OCI-M2 (cell line): ENCODE measurements around the gene ABCA7.

Source experiments
- DNase-seq: peaks from one replicate; lab custom pipeline; 2025; ENCODE audit not compliant: unreplicated experiment; lab: John Stamatoyannopoulos, UW

ABCA7 gene

GRCh38 chr19:1004204-1004802, 35.6 kb upstream of the ABCA7 start:
- DNase-seq: no peak

- DNase-seq: no peak
These were observed 34.9 kb upstream of the ABCA7 start for GRCh38 chr19:1004803-1005664.

GRCh38 chr19:1006711-1007398, 33.1 kb upstream of the ABCA7 start:
- DNase-seq: no peak

- DNase-seq: no peak
These were observed 32.3 kb upstream of the ABCA7 start for GRCh38 chr19:1007399-1008251.

- no peak for DNase-seq
These were observed 31.5 kb upstream of the ABCA7 start for GRCh38 chr19:1008268-1009040.

DNA sequence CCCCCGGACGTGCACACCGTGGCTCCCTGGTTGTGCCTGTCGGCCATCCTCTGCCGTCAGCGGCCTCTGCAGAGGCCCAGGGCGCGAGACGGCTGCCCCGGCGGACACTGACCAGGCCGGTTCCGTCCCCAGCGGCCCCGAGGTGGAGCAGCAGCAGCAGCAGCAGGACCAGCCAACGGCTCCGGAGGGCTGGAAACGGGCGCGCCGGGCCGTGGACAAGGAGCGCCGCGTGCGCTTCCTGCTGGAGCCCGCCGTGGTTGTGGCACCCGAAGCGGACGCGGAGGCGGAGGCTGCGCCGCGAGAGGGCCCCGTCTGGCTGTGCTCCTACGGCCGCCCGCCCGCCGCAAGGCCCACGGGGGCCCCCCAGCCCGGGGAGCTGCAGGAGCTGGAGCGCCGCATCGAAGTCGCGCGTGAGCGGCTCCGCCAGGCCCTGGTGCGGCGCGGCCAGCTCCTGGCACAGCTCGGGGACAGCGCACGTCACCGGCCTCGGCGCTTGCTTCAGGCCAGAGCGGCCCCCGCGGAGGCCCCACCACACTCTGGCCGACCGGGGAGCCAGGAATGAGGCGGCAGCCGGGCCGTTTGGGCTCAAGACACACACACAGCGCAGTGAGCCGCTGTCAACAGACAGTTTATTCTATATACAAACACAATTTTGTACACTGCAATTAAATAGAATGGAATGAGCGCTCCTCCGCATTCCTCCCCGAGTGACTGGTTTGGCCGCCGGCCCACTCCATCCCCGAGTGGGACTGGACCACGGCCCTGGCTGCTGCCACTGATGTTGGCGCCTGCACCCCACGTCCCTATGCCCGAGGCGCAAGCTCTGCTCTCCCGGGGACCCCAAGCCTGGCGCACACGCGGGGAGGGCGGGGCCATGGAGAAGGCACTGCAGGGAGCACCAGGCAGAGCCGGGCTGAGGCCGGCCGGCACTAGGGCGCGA, 30.6 kb upstream of the ABCA7 start:
- no peak for DNase-seq

DNA sequence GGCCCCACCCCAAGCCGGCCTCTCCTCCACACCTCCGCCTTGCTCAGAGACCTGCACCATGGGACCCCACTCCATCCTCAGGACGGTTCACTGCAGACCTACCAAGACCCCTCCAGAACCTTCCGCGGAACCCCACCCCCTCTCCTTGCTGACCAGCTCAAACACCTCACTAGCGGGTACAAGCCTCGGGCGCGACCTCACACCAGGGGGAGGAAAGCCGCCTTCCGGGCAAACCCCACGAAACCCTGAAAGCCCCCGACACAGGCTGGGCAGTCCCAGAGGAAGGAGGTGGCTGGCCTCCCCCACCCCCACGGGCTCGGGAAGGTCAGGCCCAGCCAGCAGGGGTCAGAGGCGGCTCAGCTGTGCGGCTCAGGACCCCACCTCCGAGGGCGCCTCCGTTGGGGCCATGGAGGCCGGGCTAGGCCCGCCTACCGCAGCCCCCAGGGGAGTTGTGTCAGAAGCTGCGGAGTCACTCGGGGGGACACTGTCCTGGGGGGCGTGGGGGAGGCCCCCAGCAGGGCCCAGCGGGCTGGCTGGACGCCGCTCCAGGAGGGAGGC, 29.8 kb upstream of the ABCA7 start:
- DNase-seq: no peak

DNA sequence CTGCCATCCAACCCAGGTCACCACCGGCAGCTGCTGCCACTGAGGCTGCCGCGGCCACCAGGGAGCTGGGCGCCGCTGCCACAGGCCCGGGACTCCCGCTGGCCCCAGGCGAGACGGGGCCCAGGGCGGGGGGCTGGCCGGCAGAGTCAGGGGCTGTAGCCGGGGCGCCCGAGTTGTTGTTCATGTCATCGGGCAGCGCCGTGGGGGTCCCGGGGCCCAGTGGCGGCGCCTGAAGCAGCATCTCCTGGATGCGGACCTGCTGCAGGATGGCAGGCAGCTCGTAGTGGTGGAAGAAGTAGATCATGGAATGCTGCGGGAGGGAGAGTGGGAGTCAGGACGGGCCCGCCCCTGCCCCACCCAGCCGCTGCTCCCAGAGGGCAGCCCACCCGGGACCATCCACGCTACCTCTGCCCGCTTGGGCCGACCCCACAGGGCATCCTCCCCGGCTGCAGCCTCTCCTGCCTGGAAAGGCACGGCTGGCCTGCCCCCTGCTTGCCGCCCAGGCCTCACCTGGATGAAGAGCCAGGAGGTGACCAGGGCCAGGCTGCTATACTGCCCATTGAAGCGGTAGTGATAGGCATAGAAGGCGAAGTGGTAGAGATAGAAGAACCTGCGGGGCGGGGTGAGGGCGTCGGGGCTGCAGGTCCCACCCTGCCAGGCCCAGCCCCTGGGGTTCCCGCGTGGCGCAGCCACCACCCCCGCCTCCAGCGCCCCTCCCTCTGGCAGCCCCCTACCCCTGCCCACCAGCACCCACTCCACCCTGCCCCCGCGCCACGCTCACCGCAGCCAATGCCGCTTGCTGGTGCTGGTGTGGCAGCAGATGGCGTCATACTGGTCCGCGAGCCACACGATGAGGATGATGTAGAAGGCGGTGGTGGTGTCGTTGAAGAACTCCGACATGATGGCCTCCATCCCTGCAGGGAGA, 29.1 kb upstream of the ABCA7 start:
- no peak for DNase-seq

DNA sequence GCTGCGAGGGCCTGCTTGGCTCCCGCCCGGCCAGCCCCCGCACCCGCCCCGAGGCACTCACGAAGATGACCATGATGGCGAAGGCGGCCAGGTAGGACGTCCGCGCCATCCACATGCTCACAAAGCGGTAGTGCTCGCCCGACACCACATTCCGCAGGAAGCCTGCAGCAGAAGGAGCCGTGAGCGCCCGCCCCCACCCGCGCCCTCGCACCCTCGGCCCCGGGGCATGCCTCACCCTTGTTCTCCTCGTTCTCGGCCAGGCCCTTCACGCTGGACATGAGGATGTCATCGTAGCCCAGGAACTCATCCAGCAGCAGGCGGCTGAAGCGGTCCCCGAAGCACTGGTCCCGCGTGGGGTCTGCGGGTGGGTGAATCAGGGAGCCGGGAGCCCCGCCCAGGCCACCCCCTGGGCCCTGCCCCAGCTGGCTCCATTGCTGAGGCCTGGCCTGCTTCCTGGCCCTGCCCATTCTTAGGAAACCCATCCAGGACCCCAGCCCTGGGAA, 28.0 kb upstream of the ABCA7 start:
- no peak for DNase-seq

DNA sequence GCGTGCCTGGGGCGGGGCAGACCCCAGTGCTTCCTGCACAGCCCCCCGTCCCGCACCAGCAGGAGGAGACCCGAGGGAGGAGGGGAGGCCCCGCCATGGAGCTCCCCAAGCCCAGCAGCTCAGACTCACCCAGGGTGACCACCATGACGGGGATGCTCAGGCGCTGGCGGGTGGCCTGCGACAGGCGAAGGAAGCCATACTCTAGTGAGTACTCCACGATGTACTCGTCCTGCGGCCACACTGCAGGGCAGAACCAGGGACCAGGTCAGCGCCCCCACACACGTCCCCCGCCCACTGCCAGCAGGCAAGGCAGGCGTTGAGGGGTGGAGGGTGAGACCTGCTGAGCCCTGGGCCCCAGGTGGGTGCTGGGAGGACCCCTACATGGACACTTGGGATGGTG, 27.6 kb upstream of the ABCA7 start:
- DNase-seq: no peak

DNA sequence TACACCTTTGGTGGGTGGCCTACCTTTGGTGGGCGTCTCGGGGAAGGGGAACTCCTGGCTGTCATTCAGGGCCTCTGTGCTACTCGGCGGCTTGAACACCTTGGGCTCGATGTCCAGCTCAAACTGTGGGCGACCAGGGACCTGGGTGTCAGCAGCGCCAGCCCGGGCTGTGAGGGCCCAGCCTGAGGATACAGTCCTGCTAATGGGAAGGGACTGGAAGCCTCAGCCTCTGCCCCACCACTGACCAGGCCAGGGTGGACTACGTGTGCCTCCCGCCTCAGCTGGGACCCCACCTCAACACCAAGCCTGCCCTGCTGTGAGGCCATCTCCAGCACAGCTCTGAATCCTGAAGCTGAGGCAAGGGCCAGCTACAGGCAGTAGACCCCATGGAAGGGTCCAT, 26.7 kb upstream of the ABCA7 start:
- no peak for DNase-seq

DNA sequence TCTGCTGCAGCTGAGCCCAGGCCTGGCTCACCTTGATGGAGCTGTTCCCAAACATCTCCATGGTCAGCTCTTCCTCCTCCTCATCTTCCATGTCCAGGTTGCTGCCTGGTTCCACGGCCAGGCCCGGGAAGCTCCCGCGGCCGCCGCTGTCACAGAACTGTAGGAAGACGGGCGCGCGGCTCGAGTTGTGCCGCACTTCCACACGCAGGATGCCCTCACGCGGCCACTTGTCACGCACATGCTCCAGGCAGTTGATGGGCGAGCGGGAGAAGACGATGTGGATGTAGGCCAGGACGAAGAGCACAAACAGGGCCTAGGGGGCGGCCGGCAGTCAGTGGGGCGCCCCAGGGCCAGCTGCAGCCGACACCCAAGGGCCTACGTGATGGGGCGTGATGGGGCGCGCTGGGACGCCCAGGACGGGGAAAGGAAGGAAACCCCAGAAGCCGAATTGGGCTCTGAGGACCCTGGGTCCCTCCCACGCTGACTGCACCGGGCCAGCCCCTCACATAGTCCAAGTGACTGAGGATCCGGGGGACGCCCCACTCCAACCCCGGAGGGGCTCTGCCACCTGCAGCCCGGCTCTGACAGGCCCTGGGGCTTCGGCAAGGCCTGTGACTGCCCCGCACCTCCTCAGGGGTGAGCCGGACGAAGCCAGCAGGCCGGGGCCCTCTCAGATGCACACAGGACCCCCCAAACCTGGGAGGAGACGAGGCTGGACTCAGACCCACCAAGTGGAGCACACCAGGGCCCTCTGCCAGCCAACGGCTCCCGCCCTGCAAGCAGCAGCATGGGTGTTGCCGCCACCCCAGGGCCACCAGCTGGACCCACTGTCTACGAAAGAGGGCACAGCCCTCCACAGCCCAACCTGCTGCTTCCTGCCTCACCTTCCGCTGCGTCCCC, 25.5 kb upstream of the ABCA7 start:
- no peak for DNase-seq

- DNase-seq: no peak
These were observed 24.7 kb upstream of the ABCA7 start for GRCh38 chr19:1015061-1015781.

GRCh38 chr19:1015782-1016646, 23.9 kb upstream of the ABCA7 start:
- no peak for DNase-seq

DNA sequence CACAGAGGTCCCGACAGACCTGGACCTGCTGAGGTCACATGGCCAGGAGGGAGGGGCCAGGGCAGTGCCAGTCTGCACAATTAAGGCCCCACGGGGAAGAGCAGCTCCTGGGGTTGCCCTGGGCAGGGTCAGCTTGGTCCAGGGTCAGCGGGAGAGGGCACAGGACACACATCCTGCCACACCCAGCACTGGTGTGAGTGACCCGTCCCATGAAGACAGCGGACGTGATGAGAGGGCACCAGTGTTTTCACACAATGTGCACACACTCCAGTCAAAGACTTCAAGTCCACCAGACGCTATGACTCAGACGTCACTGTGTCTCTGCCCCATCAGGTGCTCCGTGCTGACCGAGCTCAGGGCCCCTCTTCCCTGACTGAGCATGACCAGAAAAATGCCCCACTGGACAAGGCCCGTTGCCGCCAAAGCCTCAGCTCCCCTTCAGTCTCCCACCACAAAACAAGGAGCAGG, 23.2 kb upstream of the ABCA7 start:
- no peak for DNase-seq
